ENCODE data around the gene UBE2E3. TPM values are rescaled to one million over a fixed set of nuclear protein-coding genes. Genes with fewer than 3 reads are reported as not detected.
"Not testable (repeated sequence)": the region's sequence is repeated elsewhere in the genome, so short reads cannot be mapped to it uniquely, and the experiment has no call there.

UBE2E3 gene
- polyA plus RNA-seq, 4 donors: 199 to 257 (median 216) TPM

GRCh38 chr2:181022652-181023051 is 42.2 kb downstream of the UBE2E3 start:
- no peak for DNase-seq (ENCODE audit: low read depth in 4 of 4, low spot score in 2 of 4)

GRCh38 chr2:181025004-181025403 is 44.6 kb downstream of the UBE2E3 start:
- DNase-seq (ENCODE audit: low read depth in 4 of 4, low spot score in 2 of 4): no peak

GRCh38 chr2:181036445-181036844 is 56.0 kb downstream of the UBE2E3 start:
- no peak for DNase-seq (ENCODE audit: low read depth in 4 of 4, low spot score in 2 of 4)

GRCh38 chr2:181036848-181037603 is 56.6 kb downstream of the UBE2E3 start:
- DNase-seq (ENCODE audit: low read depth in 4 of 4, low spot score in 2 of 4): no peak

- DNase-seq (ENCODE audit: low read depth in 4 of 4, low spot score in 2 of 4): no peak
Measured at GRCh38 chr2:181037922-181038321, 57.5 kb downstream of the UBE2E3 start.

GRCh38 chr2:181038796-181039195 is 58.4 kb downstream of the UBE2E3 start:
- DNase-seq (ENCODE audit: low read depth in 4 of 4, low spot score in 2 of 4): no peak

- not testable (repeated sequence) for DNase-seq (ENCODE audit: low read depth in 4 of 4, low spot score in 2 of 4)
Measured at GRCh38 chr2:181040839-181041238, 60.4 kb downstream of the UBE2E3 start.

GRCh38 chr2:181041661-181042060 is 61.3 kb downstream of the UBE2E3 start:
- no peak for DNase-seq (ENCODE audit: low read depth in 4 of 4, low spot score in 2 of 4)

GRCh38 chr2:181042706-181043105 is 62.3 kb downstream of the UBE2E3 start:
- DNase-seq (ENCODE audit: low read depth in 4 of 4, low spot score in 2 of 4): no peak

GRCh38 chr2:181046833-181047232 is 66.4 kb downstream of the UBE2E3 start:
- no peak for DNase-seq (ENCODE audit: low read depth in 4 of 4, low spot score in 2 of 4)

GRCh38 chr2:181047829-181048228 is 67.4 kb downstream of the UBE2E3 start:
- DNase-seq (ENCODE audit: low read depth in 4 of 4, low spot score in 2 of 4): no peak

GRCh38 chr2:181051861-181052522 is 71.6 kb downstream of the UBE2E3 start:
- no peak for DNase-seq (ENCODE audit: low read depth in 4 of 4, low spot score in 2 of 4)

GRCh38 chr2:181052523-181052891 is 72.1 kb downstream of the UBE2E3 start:
- no peak for DNase-seq (ENCODE audit: low read depth in 4 of 4, low spot score in 2 of 4)

GRCh38 chr2:181054256-181054655 is 73.9 kb downstream of the UBE2E3 start:
- no peak for DNase-seq (ENCODE audit: low read depth in 4 of 4, low spot score in 2 of 4)

- DNase-seq (ENCODE audit: low read depth in 4 of 4, low spot score in 2 of 4): no peak
Measured at GRCh38 chr2:181054843-181055242, 74.4 kb downstream of the UBE2E3 start.

GRCh38 chr2:181058378-181059269 is 78.2 kb downstream of the UBE2E3 start:
- DNase-seq (ENCODE audit: low read depth in 4 of 4, low spot score in 2 of 4): no peak

GRCh38 chr2:181063696-181064095 is 83.3 kb downstream of the UBE2E3 start:
- DNase-seq (ENCODE audit: low read depth in 4 of 4, low spot score in 2 of 4): no peak

- DNase-seq (ENCODE audit: low read depth in 4 of 4, low spot score in 2 of 4): no peak
Measured at GRCh38 chr2:181065458-181065857, 85.1 kb downstream of the UBE2E3 start.

GRCh38 chr2:181066333-181066732 is 85.9 kb downstream of the UBE2E3 start:
- no peak for DNase-seq (ENCODE audit: low read depth in 4 of 4, low spot score in 2 of 4)

GRCh38 chr2:181070119-181070835 is 89.9 kb downstream of the UBE2E3 start:
- no peak for DNase-seq (ENCODE audit: low read depth in 4 of 4, low spot score in 2 of 4)

GRCh38 chr2:181070836-181071200 is 90.4 kb downstream of the UBE2E3 start:
- no peak for DNase-seq (ENCODE audit: low read depth in 4 of 4, low spot score in 2 of 4)

All from left renal cortex interstitium (tissue), 4 donors.